GM21381 (cell line): ENCODE data around the gene WDR43.
"Not testable (repeated sequence)": the region's sequence is repeated elsewhere in the genome, so short reads cannot be mapped to it uniquely, and the experiment has no call there.

Experiments used
- ATAC-seq: cut with Tn5 transposase; IDR thresholded peaks from one replicate; pipeline ENCODE4 v1.9.1; 2021; ENCODE audit warnings: mild to moderate bottlenecking, moderate library complexity; ENCODE audit not compliant: unreplicated experiment

WDR43 gene

GRCh38 chr2:28962505-28962904 lies 68.0 kb downstream of the WDR43 start:
- no peak for ATAC-seq

- no peak for ATAC-seq
Observed at GRCh38 chr2:28970464-28971160, 76.1 kb downstream of the WDR43 start.

GRCh38 chr2:28972778-28973335 lies 78.4 kb downstream of the WDR43 start:
- no peak for ATAC-seq

- ATAC-seq = no peak
Observed at GRCh38 chr2:28974252-28974651, 79.8 kb downstream of the WDR43 start.

- ATAC-seq = no peak
Observed at GRCh38 chr2:28975671-28976070, 81.2 kb downstream of the WDR43 start.

- ATAC-seq = no peak
Observed at GRCh38 chr2:28976584-28976983, 82.1 kb downstream of the WDR43 start.

GRCh38 chr2:28977176-28977875 lies 82.9 kb downstream of the WDR43 start:
- no peak for ATAC-seq

- ATAC-seq = not testable (repeated sequence)
Observed at GRCh38 chr2:28978001-28978400, 83.5 kb downstream of the WDR43 start.

- ATAC-seq = no peak
Observed at GRCh38 chr2:28978606-28979005, 84.1 kb downstream of the WDR43 start.

GRCh38 chr2:28979041-28979440 lies 84.6 kb downstream of the WDR43 start:
- no peak for ATAC-seq

GRCh38 chr2:28979576-28980366 lies 85.3 kb downstream of the WDR43 start:
- ATAC-seq = no peak

GRCh38 chr2:28980368-28981015 lies 86.0 kb downstream of the WDR43 start:
- no peak for ATAC-seq

- no peak for ATAC-seq
Observed at GRCh38 chr2:28981016-28981441, 86.6 kb downstream of the WDR43 start, which contains the start of gene TOGARAM2. Gene TOGARAM2, plus strand, starts transcription at chr2:28981298. Its CDS starts 13,537 bp downstream, at chr2:28994835.

- no peak for ATAC-seq
Observed at GRCh38 chr2:28981620-28982376, 87.3 kb downstream of the WDR43 start.

GRCh38 chr2:28982381-28982950 lies 88.0 kb downstream of the WDR43 start:
- no peak for ATAC-seq

GRCh38 chr2:28986429-28986828 lies 92.0 kb downstream of the WDR43 start:
- no peak for ATAC-seq

- ATAC-seq = no peak
Observed at GRCh38 chr2:28989973-28990372, 95.5 kb downstream of the WDR43 start.

- no peak for ATAC-seq
Observed at GRCh38 chr2:28990445-28990844, 96.0 kb downstream of the WDR43 start.

GRCh38 chr2:28991021-28991420 lies 96.6 kb downstream of the WDR43 start:
- no peak for ATAC-seq

GRCh38 chr2:28991460-28991859 lies 97.0 kb downstream of the WDR43 start:
- ATAC-seq = no peak
